CD4-positive, alpha-beta memory T cell (primary cell): Measurements from ENCODE around the gene STKLD1. TPM values are rescaled to one million over a fixed set of nuclear protein-coding genes. Genes with fewer than 3 reads are reported as not detected.

ENCODE experiments used
- CTCF ChIA-PET: fragments of 350-600 bp; sonication (Branson Sonifier 250); formaldehyde crosslinking; loops from one replicate; lab custom pipeline; 2021; ENCODE audit warnings: inconsistent platforms; ENCODE audit not compliant: partially characterized antibody; lab: Charles Lee
- POLR2A ChIA-PET: fragments of 350-600 bp; sonication (Branson Sonifier 250); formaldehyde crosslinking; loops from one replicate; lab custom pipeline; 2021; ENCODE audit not compliant: partially characterized antibody; lab: Charles Lee
- DNase-seq, 5 donors: peaks; one replicate each; pipeline versions ENCODE4 v3.0.0 to v3.0.0-alpha.2; 2020 to 2022; ENCODE audit warnings: mixed read lengths in 1 of 5
- H3K27ac ChIP-seq: one replicate; pipeline ENCODE4 v1.7.0; 2013; ENCODE audit warnings: low read depth, low read length
- H3K27me3 ChIP-seq: 2 replicates; pipeline ENCODE4 v1.7.0; 2013; ENCODE audit warnings: mild to moderate bottlenecking, low read length, moderate library complexity; ENCODE audit not compliant: insufficient read depth
- H3K36me3 ChIP-seq: 2 replicates; pipeline ENCODE4 v1.7.0; 2013; ENCODE audit warnings: mild to moderate bottlenecking, low read length, moderate library complexity; ENCODE audit not compliant: insufficient read depth
- H3K4me1 ChIP-seq: 2 replicates; pipeline ENCODE4 v1.7.0; 2013; ENCODE audit warnings: mild to moderate bottlenecking, low read length, moderate library complexity; ENCODE audit not compliant: insufficient read depth
- H3K4me3 ChIP-seq, 2 donors: one replicate each; pipeline ENCODE4 v1.7.0; 2013; ENCODE audit warnings: low read length in 2 of 2, mild to moderate bottlenecking in 1 of 2
- H3K9me3 ChIP-seq, 2 donors: one replicate each; pipeline ENCODE4 v1.7.0; 2013; ENCODE audit warnings: low read length in 2 of 2, control low read depth in 1 of 2; ENCODE audit not compliant: control insufficient read depth in 1 of 2
- H3K27ac Mint-ChIP-seq, 7 donors: one replicate each; pipeline ENCODE4 v1.8.0; 2020 to 2021; ENCODE audit warnings: mixed read lengths in 7 of 7, mild to moderate bottlenecking in 6 of 7, inconsistent platforms in 3 of 7, moderate library complexity in 3 of 7
- H3K27me3 Mint-ChIP-seq, 2 donors: one replicate each; pipeline ENCODE4 v1.8.0; 2020 to 2021; ENCODE audit warnings: mixed read lengths in 2 of 2
- H3K36me3 Mint-ChIP-seq, 2 donors: one replicate each; pipeline ENCODE4 v1.8.0; 2020 to 2021; ENCODE audit warnings: mixed read lengths in 2 of 2, inconsistent platforms in 1 of 2, mild to moderate bottlenecking in 1 of 2
- H3K4me1 Mint-ChIP-seq, 4 donors: one replicate each; pipeline ENCODE4 v1.8.0; 2020 to 2021; ENCODE audit warnings: mixed read lengths in 4 of 4, mild to moderate bottlenecking in 1 of 4
- H3K4me3 Mint-ChIP-seq, 8 donors: one replicate each; pipeline ENCODE4 v1.8.0; 2020 to 2021; ENCODE audit warnings: mixed read lengths in 8 of 8, mild to moderate bottlenecking in 7 of 8, moderate library complexity in 6 of 8, inconsistent platforms in 3 of 8
- H3K9me3 Mint-ChIP-seq, 8 donors: one replicate each; pipeline ENCODE4 v1.8.0; 2020 to 2021; ENCODE audit warnings: mixed read lengths in 8 of 8, mild to moderate bottlenecking in 5 of 8, inconsistent platforms in 3 of 8, moderate library complexity in 1 of 8
- intact Hi-C: fragments of 100-400 bp; cut with micrococcal nuclease; formaldehyde crosslinking; loops from one replicate; pipeline ENCODE4 v1.15.1; 2023
- polyA plus RNA-seq, 2 donors: library from polyadenylated mRNA; unstranded; fragments of 300-500 nt; fragmentation: Illumina TruSeq; gene quantifications; one replicate each; pipeline ENCODE4 v1.2.3, GENCODE V29; 2021
- total RNA-seq, 2 experiments: library from RNA; stranded (reverse); gene quantifications; one replicate each; pipeline ENCODE4 v1.2.3, GENCODE V29; 2021

STKLD1 gene
- total and polyA plus RNA-seq, 4 experiments from 2014 or later, result 1.4 to 2.1 (median 1.5) TPM; not detected in 1

DNA sequence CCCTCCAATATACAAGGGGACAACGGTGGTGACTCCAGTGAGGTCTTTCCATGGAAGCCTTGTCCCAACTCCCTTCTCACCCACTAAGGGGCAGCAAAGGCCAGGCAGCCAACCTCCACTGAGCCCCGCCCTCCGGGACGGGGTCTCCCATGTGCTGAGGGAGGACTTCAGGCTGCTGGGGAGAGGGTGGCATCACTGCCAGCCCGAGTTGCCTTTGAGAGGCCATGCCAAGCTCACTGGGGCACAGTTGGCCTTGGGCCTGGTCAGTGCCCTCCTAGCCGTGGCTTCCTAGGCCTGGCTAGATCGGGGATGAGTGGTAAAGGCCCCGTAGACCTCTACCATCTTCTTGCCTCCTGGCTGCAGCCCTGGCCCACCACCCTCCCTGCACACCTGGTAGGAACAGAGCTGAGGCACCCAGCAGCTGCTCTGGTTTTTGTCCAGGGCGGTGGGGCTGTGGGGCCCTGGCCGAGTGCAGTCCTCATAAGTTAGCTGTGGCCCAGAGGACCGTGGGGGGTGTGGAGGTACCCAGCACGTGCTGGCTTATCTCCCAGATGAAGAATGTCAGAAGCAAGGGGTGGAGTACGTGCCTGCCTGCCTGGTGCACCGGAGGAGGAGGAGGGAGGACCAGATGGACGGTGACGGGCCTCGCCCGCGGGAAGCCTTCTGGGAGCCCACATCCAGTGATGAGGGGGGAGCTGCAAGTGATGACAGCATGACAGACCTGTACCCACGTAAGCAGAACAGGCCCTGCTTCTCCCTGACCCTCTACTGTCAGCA, 16.6 kb upstream of the STKLD1 start:
- Mint-ChIP-seq H3K27ac (peak overlapping the region in 6 of 7 donors; percentile 23 to 85 (median 54)), H3K4me1 (peaks cover 16 to 41% (median 30%) of the 10 kb centered on the region in 4 donors), H3K36me3 (peaks cover 17 to 51% of the 10 kb centered on the region in 2 donors), H3K9me3 (peaks cover 0 to 2% (median 0%) of the 10 kb centered on the region in 8 donors), H3K27me3 (no peaks in the 10 kb centered on the region), H3K4me3 (peak overlapping the region in 3 of 8 donors; percentile 59 to 81 (median 59))
- CTCF ChIA-PET, result interaction anchor here (1.1 to 3.7 kb wide), 2 partner anchors 12 to 47 kb away, joined by 4 to 20 read pairs; no protein-coding TSS in a partner anchor
- DNase-seq, result peak in 1 of 5 donors; percentile 39
- intact Hi-C loops, result loop anchor here (5.0 kb wide), 1 partner anchor 118 kb away; the partner anchor contains the start of gene SLC2A6
- H3K36me3 ChIP-seq, result peaks cover 51% of the 10 kb centered on the region
- H3K27me3 ChIP-seq, result no peaks in the 10 kb centered on the region
- POLR2A ChIA-PET, result interaction anchor here (1.3 to 18.1 kb wide), 3 partner anchors 11 to 329 kb away, joined by 3 to 437 read pairs (median 7); partner anchors contain the start of genes GTF3C5, MED22, RPL7A and STKLD1
- peaks cover 33% of the 10 kb centered on the region for H3K4me1 ChIP-seq
- no peaks in the 10 kb centered on the region for H3K9me3 ChIP-seq
- no peak overlapping the region for H3K27ac ChIP-seq
- H3K4me3 ChIP-seq, result no peak overlapping the region

DNA sequence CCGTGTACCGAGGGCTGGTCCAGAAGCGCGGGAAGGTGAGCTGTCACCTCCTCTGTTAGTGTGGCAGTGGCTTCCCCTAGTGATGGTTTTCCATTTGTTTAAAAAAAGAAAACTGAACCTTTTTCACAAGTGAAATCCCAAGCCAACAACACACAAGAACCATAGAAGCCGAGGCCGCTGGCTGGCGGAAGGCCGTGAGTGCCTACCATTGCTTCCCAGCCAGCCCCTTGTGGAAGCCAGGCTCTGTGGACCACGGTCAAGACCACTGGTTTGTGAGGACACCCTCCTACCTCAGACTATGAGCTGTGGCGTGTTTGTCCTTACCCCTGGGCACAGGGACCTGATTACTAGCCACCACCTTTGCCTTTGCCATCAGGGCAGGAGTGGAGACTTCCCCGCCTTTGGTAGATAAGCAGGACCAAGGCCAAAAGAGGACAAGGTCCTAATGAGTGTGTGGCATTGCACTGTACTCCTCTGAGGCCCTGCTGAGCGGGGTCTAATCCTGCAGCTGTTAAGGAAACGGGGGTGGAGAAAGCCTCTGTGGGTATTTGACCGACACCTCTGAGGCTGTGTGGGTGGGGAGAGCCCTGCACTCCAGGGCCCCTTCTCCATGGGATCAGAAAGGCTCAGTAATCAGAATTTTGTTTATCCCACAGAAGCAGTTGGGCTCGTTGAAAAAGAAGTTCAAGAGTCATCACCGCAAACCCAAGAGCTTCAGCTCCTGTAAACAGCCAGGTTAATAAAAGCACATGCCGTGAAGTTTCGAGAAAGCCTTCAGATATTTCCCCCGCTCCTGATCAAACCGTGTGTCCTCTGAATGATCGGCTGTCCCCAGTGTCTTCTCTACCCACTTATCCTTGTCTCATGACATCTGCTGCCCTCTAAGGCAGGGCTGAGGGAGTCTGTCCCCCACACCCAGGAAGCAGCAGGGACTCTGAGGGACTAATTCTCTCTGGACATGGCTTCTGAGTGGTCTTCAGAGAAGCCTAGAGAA, 15.5 kb upstream of the STKLD1 start:
- ChIA-PET CTCF (interaction anchor here (1.1 to 3.7 kb wide), 2 partner anchors 10 to 46 kb away, joined by 4 to 20 read pairs; no protein-coding TSS in a partner anchor), POLR2A (interaction anchor here (2.4 to 18.1 kb wide), 2 partner anchors 10 to 13 kb away, joined by 7 to 437 read pairs; partner anchors contain the start of genes MED22, RPL7A, STKLD1 and SURF4)
- Histone ChIP-seq H3K4me1 (peaks cover 24% of the 10 kb centered on the region), H3K27ac (no peak overlapping the region), H3K27me3 (no peaks in the 10 kb centered on the region), H3K9me3 (no peaks in the 10 kb centered on the region), H3K36me3 (peaks cover 62% of the 10 kb centered on the region), H3K4me3 (no peak overlapping the region)
- Mint-ChIP-seq H3K4me1 (peaks cover 16 to 35% (median 24%) of the 10 kb centered on the region in 4 donors), H3K9me3 (peaks cover 0 to 2% (median 0%) of the 10 kb centered on the region in 8 donors), H3K36me3 (peaks cover 25 to 62% of the 10 kb centered on the region in 2 donors), H3K27ac (peak overlapping the region in 6 of 7 donors; percentile 55 to 90 (median 63)), H3K27me3 (no peaks in the 10 kb centered on the region), H3K4me3 (peak overlapping the region in 1 of 8 donors; percentile 15)
- peak in 1 of 5 donors; percentile 33 for DNase-seq
- intact Hi-C loops, result no loop called here

DNA sequence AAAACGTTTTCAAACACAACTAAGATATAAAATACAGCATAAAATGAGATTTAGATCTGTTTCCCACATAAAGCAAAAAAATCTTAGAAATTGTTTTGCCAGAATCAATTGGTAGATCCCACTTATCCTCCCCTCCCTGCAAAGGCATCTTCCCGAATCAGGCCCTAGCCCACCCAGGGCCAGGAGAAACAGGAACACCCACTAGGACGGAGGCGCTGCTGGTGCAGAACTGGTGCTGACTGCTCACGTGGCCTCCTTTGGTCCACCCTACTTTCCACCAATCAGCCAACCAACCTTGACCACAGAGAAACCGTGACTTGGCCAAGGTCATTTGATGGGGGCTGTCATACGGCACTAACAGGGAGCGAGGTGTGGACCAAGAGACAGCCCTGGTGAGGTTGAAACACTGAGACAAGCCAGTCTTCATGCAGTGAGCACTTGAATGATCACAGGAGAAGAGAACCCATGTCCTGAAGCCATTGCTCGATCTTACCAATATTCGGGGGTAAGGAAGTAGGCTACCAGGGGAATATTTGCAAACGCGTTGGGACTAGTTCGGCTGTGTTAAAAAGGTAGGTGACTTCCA, 14.6 kb upstream of the STKLD1 start:
- H3K4me1 ChIP-seq, result peaks cover 26% of the 10 kb centered on the region
- Mint-ChIP-seq H3K9me3 (peaks cover 0 to 2% (median 0%) of the 10 kb centered on the region in 8 donors), H3K36me3 (peaks cover 30 to 67% of the 10 kb centered on the region in 2 donors), H3K4me1 (peaks cover 18 to 36% (median 25%) of the 10 kb centered on the region in 4 donors), H3K27ac (peak overlapping the region in 4 of 7 donors; percentile 30 to 76 (median 54)), H3K4me3 (no peak overlapping the region), H3K27me3 (no peaks in the 10 kb centered on the region)
- H3K27ac ChIP-seq, result no peak overlapping the region
- intact Hi-C loops, result no loop called here
- ChIA-PET CTCF (interaction anchor here (3.7 kb wide), 1 partner anchor 10 kb away, joined by 20 read pairs; no protein-coding TSS in a partner anchor), POLR2A (interaction anchor here (1.4 to 18.7 kb wide), 4 partner anchors 9 to 12 kb away, joined by 4 to 437 read pairs (median 226); partner anchors contain the start of genes MED22, RPL7A, STKLD1 and SURF1)
- H3K36me3 ChIP-seq, result peaks cover 71% of the 10 kb centered on the region
- no peaks in the 10 kb centered on the region for H3K27me3 ChIP-seq
- no peaks in the 10 kb centered on the region for H3K9me3 ChIP-seq
- DNase-seq, result peak in 1 of 5 donors; percentile 13
- no peak overlapping the region for H3K4me3 ChIP-seq

DNA sequence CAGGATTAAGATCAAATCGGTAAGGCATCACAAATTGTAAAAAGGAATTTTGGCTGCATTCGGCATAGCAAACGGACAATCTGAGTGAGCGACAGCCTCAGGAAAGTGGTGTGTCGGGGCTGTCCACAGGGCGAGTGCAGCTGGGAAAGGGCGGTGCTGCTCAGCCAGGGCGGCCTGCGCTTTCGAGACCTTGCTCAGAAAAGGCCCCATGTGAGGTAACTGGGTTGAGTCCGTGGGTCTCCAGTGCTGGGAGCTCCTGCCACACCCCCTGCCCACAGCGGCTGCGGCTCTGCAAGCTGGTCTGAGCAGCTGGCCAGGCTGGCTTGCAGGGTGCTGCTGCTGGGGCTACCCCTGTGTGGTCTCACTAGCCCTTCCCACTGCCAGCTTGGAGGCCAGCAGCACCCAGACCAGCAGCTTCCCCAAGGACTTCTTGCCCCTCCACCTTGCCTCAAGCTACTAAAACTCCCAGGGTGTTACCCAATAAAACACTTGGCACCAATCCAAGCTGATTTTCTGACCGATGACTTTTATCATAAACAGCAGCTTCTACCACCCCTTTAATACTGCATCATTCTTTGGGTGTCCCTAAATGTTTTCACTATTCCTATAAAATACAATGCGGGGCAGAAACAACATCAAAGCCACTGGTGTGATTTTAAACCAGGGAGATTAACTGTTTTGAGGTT, 13.7 kb upstream of the STKLD1 start:
- no peak for DNase-seq
- Histone ChIP-seq H3K9me3 (no peaks in the 10 kb centered on the region), H3K36me3 (peaks cover 80% of the 10 kb centered on the region), H3K4me3 (no peak overlapping the region), H3K4me1 (peaks cover 27% of the 10 kb centered on the region), H3K27ac (no peak overlapping the region), H3K27me3 (no peaks in the 10 kb centered on the region)
- Mint-ChIP-seq H3K4me1 (peaks cover 14 to 37% (median 21%) of the 10 kb centered on the region in 4 donors), H3K4me3 (no peak overlapping the region), H3K27ac (peak overlapping the region in 3 of 7 donors; percentile 35 to 76 (median 62)), H3K9me3 (peaks cover 0 to 2% (median 0%) of the 10 kb centered on the region in 8 donors), H3K36me3 (peaks cover 33 to 67% of the 10 kb centered on the region in 2 donors), H3K27me3 (no peaks in the 10 kb centered on the region)
- CTCF ChIA-PET, result interaction anchor here (0.9 to 1.5 kb wide), 2 partner anchors 9 to 42 kb away, joined by 3 read pairs; no protein-coding TSS in a partner anchor
- POLR2A ChIA-PET, result interaction anchor here (1.1 to 18.7 kb wide), 4 partner anchors 9 to 12 kb away, joined by 3 to 437 read pairs (median 10); partner anchors contain the start of genes MED22, RPL7A, SURF1 and SURF2
- intact Hi-C loops, result no loop called here

DNA sequence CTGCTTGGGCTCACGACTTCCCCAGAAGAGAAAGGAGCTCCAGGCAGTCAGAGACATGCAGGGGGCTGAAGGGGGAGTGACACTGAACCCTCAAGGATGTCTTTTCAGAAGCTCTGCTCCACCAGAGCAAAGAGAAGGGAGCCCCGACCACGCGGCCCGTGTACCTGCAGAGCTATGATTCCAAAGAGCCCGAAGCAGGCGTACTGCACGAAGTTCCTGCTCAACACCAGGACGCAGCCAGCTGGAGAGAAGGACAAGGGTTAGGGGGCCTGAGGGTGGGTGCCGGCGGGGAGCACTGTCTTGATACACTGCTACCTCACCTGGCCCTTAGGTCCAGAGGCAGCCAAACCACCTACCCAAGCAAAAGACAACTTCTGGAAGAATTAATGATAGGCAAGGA, 9.7 kb upstream of the STKLD1 start:
- H3K4me3 Mint-ChIP-seq, result no peak overlapping the region
- H3K4me1 ChIP-seq, result peaks cover 51% of the 10 kb centered on the region
- CTCF ChIA-PET, result interaction anchor here (0.6 to 2.9 kb wide), 4 partner anchors 9 to 180 kb away, joined by 3 to 12 read pairs (median 6); no protein-coding TSS in a partner anchor

More for the DNA sequence above, 9.7 kb upstream of the STKLD1 start:
- Histone ChIP-seq H3K9me3 (no peaks in the 10 kb centered on the region), H3K27me3 (no peaks in the 10 kb centered on the region), H3K27ac (no peak overlapping the region), H3K36me3 (peaks cover 75% of the 10 kb centered on the region), H3K4me3 (no peak overlapping the region)
- intact Hi-C loops, result no loop called here
- H3K27ac Mint-ChIP-seq, result peak overlapping the region in 1 of 7 donors; percentile 24
- no peaks in the 10 kb centered on the region for H3K9me3 Mint-ChIP-seq
- peaks cover 35 to 58% (median 39%) of the 10 kb centered on the region in 4 donors for H3K4me1 Mint-ChIP-seq
- no peaks in the 10 kb centered on the region for H3K27me3 Mint-ChIP-seq
- no peak for DNase-seq
- peaks cover 36 to 67% of the 10 kb centered on the region in 2 donors for H3K36me3 Mint-ChIP-seq
- POLR2A ChIA-PET, result interaction anchor here (1.3 to 18.7 kb wide), 2 partner anchors 10 to 14 kb away, joined by 3 to 437 read pairs; partner anchors contain the start of genes MED22, RPL7A, STKLD1 and SURF1
